CD8-positive, alpha-beta memory T cell (primary cell): ENCODE results near the gene ZNF8. TPM values are rescaled to one million over a fixed set of nuclear protein-coding genes. Genes with fewer than 3 reads are reported as not detected.
"Not testable (repeated sequence)": the region's sequence is repeated elsewhere in the genome, so short reads cannot be mapped to it uniquely, and the experiment has no call there.

Experiments used
- CTCF ChIA-PET: fragments of 350-600 bp; sonication (Branson Sonifier 250); formaldehyde crosslinking; loops from one replicate; lab custom pipeline; 2021; ENCODE audit warnings: antibody characterized with exemption; lab: Charles Lee
- POLR2A ChIA-PET: fragments of 350-600 bp; sonication (Branson Sonifier 250); formaldehyde crosslinking; loops from one replicate; lab custom pipeline; 2021; ENCODE audit warnings: antibody characterized with exemption; lab: Charles Lee
- DNase-seq, 5 donors: peaks; one replicate each; pipeline versions ENCODE4 v3.0.0 to v3.0.0-alpha.2; 2020 to 2022; ENCODE audit warnings: mixed read lengths in 1 of 5
- H3K27ac ChIP-seq: one replicate; pipeline ENCODE4 v1.7.0; 2013; ENCODE audit warnings: low read depth, mild to moderate bottlenecking, low read length, moderate library complexity
- H3K27me3 ChIP-seq: 2 replicates; pipeline ENCODE4 v1.7.0; 2013; ENCODE audit warnings: low read length, mild to moderate bottlenecking; ENCODE audit not compliant: insufficient read depth, poor library complexity, severe bottlenecking
- H3K36me3 ChIP-seq: 2 replicates; pipeline ENCODE4 v1.7.0; 2013; ENCODE audit warnings: mild to moderate bottlenecking, low read length, moderate library complexity; ENCODE audit not compliant: insufficient read depth
- H3K4me1 ChIP-seq: 2 replicates; pipeline ENCODE4 v1.7.0; 2013; ENCODE audit warnings: mild to moderate bottlenecking, low read length, moderate library complexity; ENCODE audit not compliant: insufficient read depth
- H3K4me3 ChIP-seq: 2 replicates; pipeline ENCODE4 v1.7.0; 2013; ENCODE audit warnings: mild to moderate bottlenecking, low read length
- H3K9me3 ChIP-seq: 2 replicates; pipeline ENCODE4 v1.7.0; 2013; ENCODE audit warnings: mild to moderate bottlenecking, low read length
- H3K27ac Mint-ChIP-seq, 8 donors: one replicate each; pipeline ENCODE4 v1.8.0; 2020 to 2021; ENCODE audit warnings: mixed read lengths in 8 of 8, mild to moderate bottlenecking in 6 of 8, inconsistent platforms in 3 of 8, moderate library complexity in 3 of 8
- H3K27me3 Mint-ChIP-seq, 2 donors: one replicate each; pipeline ENCODE4 v1.8.0; 2020 to 2021; ENCODE audit warnings: mixed read lengths in 2 of 2, mild to moderate bottlenecking in 1 of 2, moderate library complexity in 1 of 2
- H3K36me3 Mint-ChIP-seq, 3 donors: one replicate each; pipeline ENCODE4 v1.8.0; 2020 to 2021; ENCODE audit warnings: mixed read lengths in 3 of 3, inconsistent platforms in 1 of 3, mild to moderate bottlenecking in 1 of 3
- H3K4me1 Mint-ChIP-seq, 3 donors: one replicate each; pipeline ENCODE4 v1.8.0; 2020 to 2021; ENCODE audit warnings: mixed read lengths in 3 of 3, inconsistent platforms in 1 of 3, mild to moderate bottlenecking in 1 of 3
- H3K4me3 Mint-ChIP-seq, 7 donors: one replicate each; pipeline ENCODE4 v1.8.0; 2020 to 2021; ENCODE audit warnings: mixed read lengths in 7 of 7, mild to moderate bottlenecking in 6 of 7, moderate library complexity in 4 of 7, inconsistent platforms in 2 of 7
- H3K9me3 Mint-ChIP-seq, 5 donors: one replicate each; pipeline ENCODE4 v1.8.0; 2020 to 2022; ENCODE audit warnings: mixed read lengths in 5 of 5, mild to moderate bottlenecking in 3 of 5, moderate library complexity in 2 of 5, inconsistent platforms in 1 of 5
- polyA plus RNA-seq: library from polyadenylated mRNA; unstranded; fragments of 300-500 nt; fragmentation: Illumina TruSeq; gene quantifications from one replicate; pipeline ENCODE4 v1.2.3, GENCODE V29; 2021
- total RNA-seq, 2 experiments: library from RNA; stranded (reverse); gene quantifications; one replicate each; pipeline ENCODE4 v1.2.3, GENCODE V29; 2021

ZNF8 gene
- total and polyA plus RNA-seq, 3 experiments from 2014 or later = 1.0 to 4.5 (median 4.4) TPM

DNA sequence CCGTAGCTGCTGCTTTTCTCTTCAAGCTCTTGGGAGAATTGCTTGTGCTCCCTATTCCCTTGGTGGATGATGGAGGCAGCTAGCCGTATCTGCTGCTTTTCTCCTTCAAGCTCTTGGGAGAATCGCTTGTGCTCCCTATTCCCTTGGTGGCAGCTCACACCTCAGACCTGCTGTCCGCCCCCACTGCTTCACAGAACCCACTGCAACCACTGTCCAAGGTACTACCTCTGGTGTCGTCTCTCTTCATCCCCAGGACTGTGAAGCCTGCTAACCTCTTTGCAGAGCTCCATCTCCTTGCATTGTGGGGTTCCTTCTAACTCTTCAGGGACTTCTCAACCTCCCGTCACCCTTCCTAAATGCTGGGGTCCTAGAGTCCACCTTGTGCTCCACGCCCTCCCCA, 21.9 kb downstream of the ZNF8 start:
- POLR2A ChIA-PET = interaction anchor here (0.6 kb wide), 1 partner anchor 119 kb away, joined by 3 read pairs; no protein-coding TSS in a partner anchor
- CTCF ChIA-PET = no interaction called here
- H3K36me3 Mint-ChIP-seq = peaks cover 18 to 37% (median 29%) of the 10 kb centered on the region in 3 donors

DNA sequence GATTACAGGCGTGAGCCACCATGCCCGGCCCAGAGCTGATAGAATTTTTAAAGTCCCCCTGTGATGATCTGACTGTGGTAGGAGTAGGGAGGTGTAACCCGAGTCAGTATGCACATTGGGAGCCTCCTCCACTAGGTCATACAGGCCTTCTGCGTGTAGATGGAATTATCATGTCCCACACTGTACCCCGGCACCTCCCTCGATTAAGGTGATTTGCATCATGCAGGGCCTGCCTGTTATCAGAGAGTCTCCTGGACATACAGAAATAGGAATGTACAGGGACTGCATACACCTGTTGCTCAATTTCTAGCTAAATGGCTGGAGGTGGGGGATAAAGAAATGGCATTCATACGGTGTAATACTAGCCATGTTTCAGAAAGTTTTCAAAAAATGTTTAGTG, 25.5 kb downstream of the ZNF8 start:
- Histone ChIP-seq H3K27me3 (no peaks in the 10 kb centered on the region), H3K9me3 (no peaks in the 10 kb centered on the region), H3K4me1 (peaks cover 36% of the 10 kb centered on the region), H3K4me3 (no peak overlapping the region), H3K27ac (peak overlapping the region; percentile 96), H3K36me3 (peaks cover 20% of the 10 kb centered on the region)
- POLR2A ChIA-PET = interaction anchor here (1.0 to 1.7 kb wide), 2 partner anchors 59 to 216 kb away, joined by 4 to 6 read pairs; partner anchors contain the start of gene ZBTB45
- no peak for DNase-seq
- Mint-ChIP-seq H3K27ac (peak overlapping the region in 6 of 8 donors; percentile 98 to 100 (median 99)), H3K27me3 (no peaks in the 10 kb centered on the region), H3K9me3 (peaks cover 0 to 2% (median 0%) of the 10 kb centered on the region in 5 donors), H3K4me3 (peak overlapping the region; percentile 3 to 100 (median 97)), H3K4me1 (peaks cover 40 to 54% (median 49%) of the 10 kb centered on the region in 3 donors), H3K36me3 (peaks cover 14 to 57% (median 24%) of the 10 kb centered on the region in 3 donors)
- CTCF ChIA-PET = no interaction called here

More for the DNA sequence above, 21.9 kb downstream of the ZNF8 start:
- DNase-seq = no peak
- Mint-ChIP-seq H3K4me3 (no peak overlapping the region), H3K9me3 (peaks cover 0 to 7% (median 3%) of the 10 kb centered on the region in 5 donors), H3K27ac (no peak overlapping the region), H3K4me1 (peaks cover 14 to 22% (median 14%) of the 10 kb centered on the region in 3 donors), H3K27me3 (no peaks in the 10 kb centered on the region)
- no peak overlapping the region for H3K4me3 ChIP-seq
- H3K27ac ChIP-seq = no peak overlapping the region
- H3K4me1 ChIP-seq = peaks cover 8% of the 10 kb centered on the region
- H3K27me3 ChIP-seq = no peaks in the 10 kb centered on the region
- H3K36me3 ChIP-seq = no peaks in the 10 kb centered on the region
- H3K9me3 ChIP-seq = no peaks in the 10 kb centered on the region

DNA sequence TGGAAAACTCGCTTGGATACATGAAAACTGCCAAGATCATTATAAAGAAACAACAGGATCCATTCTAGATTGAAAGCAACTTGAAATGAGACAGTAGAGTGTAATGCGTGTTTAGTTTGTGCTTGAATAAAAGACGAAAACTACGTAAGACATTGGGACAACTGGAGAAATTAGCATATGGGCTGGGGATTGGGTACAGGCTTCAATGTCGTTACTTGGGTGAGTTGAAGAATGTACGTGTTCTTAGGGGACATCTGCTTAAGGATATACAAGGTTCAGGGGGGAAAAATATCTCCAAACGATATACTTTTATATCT, 26.0 kb downstream of the ZNF8 start:
- Mint-ChIP-seq H3K27ac (peak overlapping the region; percentile 98 to 100 (median 99)), H3K4me1 (peaks cover 43 to 59% (median 53%) of the 10 kb centered on the region in 3 donors), H3K9me3 (peaks cover 0 to 2% (median 0%) of the 10 kb centered on the region in 5 donors), H3K27me3 (no peaks in the 10 kb centered on the region), H3K4me3 (peak overlapping the region; percentile 96 to 100 (median 98)), H3K36me3 (peaks cover 14 to 60% (median 28%) of the 10 kb centered on the region in 3 donors)
- ChIA-PET POLR2A (interaction anchor here (0.6 to 1.7 kb wide), 5 partner anchors 42 to 302 kb away, joined by 3 to 6 read pairs (median 4); partner anchors contain the start of genes ZBTB45, ZNF274 and ZNF606), CTCF (interaction anchor here (0.6 to 1.2 kb wide), 3 partner anchors 104 to 215 kb away, joined by 3 to 4 read pairs (median 3); partner anchors contain the start of genes ZBTB45 and ZNF584)
- Histone ChIP-seq H3K36me3 (peaks cover 20% of the 10 kb centered on the region), H3K4me3 (peak overlapping the region; percentile 91), H3K4me1 (peaks cover 36% of the 10 kb centered on the region), H3K9me3 (no peaks in the 10 kb centered on the region), H3K27me3 (no peaks in the 10 kb centered on the region), H3K27ac (peak overlapping the region; percentile 96)
- no peak for DNase-seq

GRCh38 chr19:58305065-58305931, 26.5 kb downstream of the ZNF8 start, which contains the start of gene ERVK3-1:
ERVK3-1 (plus strand) TSS chr19:58305377; CDS start chr19:58312169, 6,792 bp downstream.
- no peaks in the 10 kb centered on the region for H3K9me3 ChIP-seq
- Mint-ChIP-seq H3K4me3 (peak within 1 kb of the TSS; percentile 96 to 100 (median 98)), H3K27me3 (no peaks in the 10 kb centered on the region), H3K27ac (peak within 1 kb of the TSS; percentile 98 to 100 (median 99)), H3K36me3 (peaks cover 14 to 59% (median 29%) of the 10 kb centered on the region in 3 donors), H3K4me1 (peaks cover 45 to 65% (median 58%) of the 10 kb centered on the region in 3 donors), H3K9me3 (peaks cover 0 to 2% (median 0%) of the 10 kb centered on the region in 5 donors)
- H3K4me1 ChIP-seq = peaks cover 36% of the 10 kb centered on the region
- H3K27ac ChIP-seq = peak within 1 kb of the TSS; percentile 96
- ChIA-PET POLR2A (interaction anchor here (0.6 to 1.7 kb wide), 7 partner anchors 42 to 1113 kb away, joined by 3 to 6 read pairs (median 4); partner anchors contain the start of genes ZBTB45, ZNF274 and ZNF606), CTCF (interaction anchor here (0.6 to 1.7 kb wide), 4 partner anchors 21 to 215 kb away, joined by 3 to 4 read pairs (median 3); partner anchors contain the start of genes ZBTB45, ZNF584 and ZSCAN22)
- peak; percentile 92 to 97 (median 94) for DNase-seq
- H3K27me3 ChIP-seq = no peaks in the 10 kb centered on the region
- H3K4me3 ChIP-seq = peak within 1 kb of the TSS; percentile 91
- H3K36me3 ChIP-seq = peaks cover 20% of the 10 kb centered on the region

- Mint-ChIP-seq H3K4me1 (peaks cover 45 to 66% (median 60%) of the 10 kb centered on the region in 3 donors), H3K36me3 (peaks cover 14 to 59% (median 26%) of the 10 kb centered on the region in 3 donors), H3K9me3 (peaks cover 0 to 2% (median 0%) of the 10 kb centered on the region in 5 donors), H3K27ac (peak overlapping the region; percentile 98 to 100 (median 99)), H3K27me3 (no peaks in the 10 kb centered on the region), H3K4me3 (peak overlapping the region; percentile 96 to 100 (median 98))
- DNase-seq = no peak
- Histone ChIP-seq H3K27me3 (no peaks in the 10 kb centered on the region), H3K27ac (peak overlapping the region; percentile 96), H3K4me3 (peak overlapping the region; percentile 91), H3K9me3 (no peaks in the 10 kb centered on the region), H3K4me1 (peaks cover 36% of the 10 kb centered on the region), H3K36me3 (peaks cover 20% of the 10 kb centered on the region)
- CTCF ChIA-PET = interaction anchor here (1.2 to 1.9 kb wide), 3 partner anchors 20 to 124 kb away, joined by 3 to 4 read pairs (median 3); partner anchors contain the start of gene ZSCAN22
- POLR2A ChIA-PET = interaction anchor here (1.0 to 1.3 kb wide), 2 partner anchors 123 to 214 kb away, joined by 3 to 4 read pairs; partner anchors contain the start of genes ZBTB45 and ZNF274
Measured at GRCh38 chr19:58305932-58306323, 27.2 kb downstream of the ZNF8 start.

- Mint-ChIP-seq H3K4me1 (peaks cover 49 to 68% (median 67%) of the 10 kb centered on the region in 3 donors), H3K36me3 (peaks cover 24 to 72% (median 32%) of the 10 kb centered on the region in 3 donors), H3K27ac (peak overlapping the region in 6 of 8 donors; percentile 39 to 84 (median 58)), H3K4me3 (peak overlapping the region in 3 of 7 donors; percentile 11 to 29 (median 22)), H3K9me3 (peaks cover 0 to 2% (median 0%) of the 10 kb centered on the region in 5 donors), H3K27me3 (no peaks in the 10 kb centered on the region)
- H3K27me3 ChIP-seq = no peaks in the 10 kb centered on the region
- H3K4me3 ChIP-seq = no peak overlapping the region
- ChIA-PET POLR2A (interaction anchor here (0.5 to 1.6 kb wide), 2 partner anchors 40 to 55 kb away, joined by 4 to 5 read pairs; no protein-coding TSS in a partner anchor), CTCF (interaction anchor here (1.5 to 1.9 kb wide), 2 partner anchors 40 to 78 kb away, joined by 4 read pairs; no protein-coding TSS in a partner anchor)
- DNase-seq = no peak
- peaks cover 36% of the 10 kb centered on the region for H3K4me1 ChIP-seq
- H3K9me3 ChIP-seq = no peaks in the 10 kb centered on the region
- H3K36me3 ChIP-seq = peaks cover 34% of the 10 kb centered on the region
- no peak overlapping the region for H3K27ac ChIP-seq
Measured at GRCh38 chr19:58307736-58308135, 29.0 kb downstream of the ZNF8 start.

DNA sequence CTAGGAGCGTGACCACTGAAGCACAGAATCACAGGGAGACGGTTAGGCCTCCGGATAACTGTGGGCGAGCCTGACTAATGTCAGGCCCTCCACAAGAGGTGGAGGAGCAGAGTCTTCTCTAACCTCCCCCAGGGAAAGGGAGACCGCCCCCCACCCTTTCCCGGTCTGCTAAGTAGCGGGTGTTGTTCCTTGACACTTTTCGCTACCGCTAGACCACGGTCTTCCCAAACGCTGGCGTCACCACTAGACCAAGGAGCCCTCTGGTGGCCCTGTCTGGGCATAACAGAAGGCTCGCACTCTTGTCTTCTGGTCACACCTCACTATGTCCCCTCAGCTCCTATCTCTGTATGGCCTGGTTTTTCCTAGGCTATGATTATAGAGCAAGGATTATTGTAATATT, 31.9 kb downstream of the ZNF8 start:
- not testable (repeated sequence) for DNase-seq, H3K9me3 Mint-ChIP-seq
- H3K4me1 Mint-ChIP-seq = peaks cover 38 to 56% (median 54%) of the 10 kb centered on the region in 3 donors

More for the DNA sequence above, 31.9 kb downstream of the ZNF8 start:
- CTCF ChIA-PET, H3K27ac ChIP-seq, H3K27me3 ChIP-seq, H3K4me3 Mint-ChIP-seq, H3K9me3 ChIP-seq, H3K4me3 ChIP-seq, H3K27me3 Mint-ChIP-seq: not testable (repeated sequence)
- H3K4me1 ChIP-seq = peaks cover 27% of the 10 kb centered on the region
- Mint-ChIP-seq H3K27ac (peak overlapping the region in 2 of 8 donors; percentile 8 to 78), H3K36me3 (peaks cover 36 to 92% (median 46%) of the 10 kb centered on the region in 3 donors)
- peaks cover 54% of the 10 kb centered on the region for H3K36me3 ChIP-seq
- POLR2A ChIA-PET = interaction anchor here (0.5 kb wide), 1 partner anchor 21 kb away, joined by 3 read pairs; no protein-coding TSS in a partner anchor
